HEK293T (cell line): Measurements from ENCODE around the gene LSR.

ENCODE experiments used
- CTCF ChIA-PET: fragments of 350-600 bp; formaldehyde crosslinking; extraction: SDS; loops from one replicate; lab custom pipeline; 2021; ENCODE audit warnings: antibody characterized with exemption, inconsistent platforms; lab: Yijun Ruan, JAX
- POLR2A ChIA-PET: fragments of 350-600 bp; formaldehyde crosslinking; extraction: SDS; loops from one replicate; lab custom pipeline; 2020; ENCODE audit warnings: antibody characterized with exemption, inconsistent platforms; lab: Yijun Ruan, JAX
- DNase-seq: peaks from one replicate; pipeline ENCODE4 v3.0.0; 2012; ENCODE audit warnings: mixed read lengths; ENCODE audit errors: extremely low spot score
- ARNT ChIP-seq: fragments of 450-650 bp; IDR thresholded peaks from 2 replicates; pipeline ENCODE4 v1.6.1; 2017; ENCODE audit warnings: mild to moderate bottlenecking
- BHLHE40 ChIP-seq: fragments of 450-650 bp; IDR thresholded peaks from 2 replicates; pipeline ENCODE4 v1.6.1; 2016; ENCODE audit warnings: mild to moderate bottlenecking, moderate library complexity, borderline replicate concordance
- CTBP1 ChIP-seq: fragments of 450-650 bp; IDR thresholded peaks from 2 replicates; pipeline ENCODE4 v1.6.1; 2016; ENCODE audit warnings: borderline replicate concordance
- ELF4 ChIP-seq: fragments of 450-650 bp; IDR thresholded peaks from 2 replicates; pipeline ENCODE4 v1.6.1; 2017; ENCODE audit warnings: antibody characterized with exemption
- FOXA1 ChIP-seq: fragments of 450-650 bp; IDR thresholded peaks from 2 replicates; pipeline ENCODE4 v1.6.1; 2016; ENCODE audit warnings: mild to moderate bottlenecking
- FOXK2 ChIP-seq: fragments of 450-650 bp; IDR thresholded peaks from 2 replicates; pipeline ENCODE4 v1.6.1; 2016; ENCODE audit warnings: mild to moderate bottlenecking
- FOXM1 ChIP-seq: fragments of 450-650 bp; IDR thresholded peaks from 2 replicates; pipeline ENCODE4 v1.6.1; 2017; ENCODE audit warnings: mild to moderate bottlenecking, borderline replicate concordance
- HDGF ChIP-seq: fragments of 450-650 bp; IDR thresholded peaks from 2 replicates; pipeline ENCODE4 v1.6.1; 2017; ENCODE audit warnings: antibody characterized with exemption, borderline replicate concordance
- L3MBTL2 ChIP-seq: fragments of 450-650 bp; conservative IDR thresholded peaks from 2 replicates; pipeline ENCODE4 v1.6.1; 2016; ENCODE audit warnings: mild to moderate bottlenecking
- LEF1 ChIP-seq: fragments of 450-650 bp; IDR thresholded peaks from 2 replicates; pipeline ENCODE4 v1.6.1; 2017; ENCODE audit warnings: mild to moderate bottlenecking, borderline replicate concordance
- NFRKB ChIP-seq: fragments of 450-650 bp; IDR thresholded peaks from 2 replicates; pipeline ENCODE4 v1.6.1; 2016; ENCODE audit warnings: mild to moderate bottlenecking, moderate library complexity
- SP1 ChIP-seq: fragments of 450-650 bp; IDR thresholded peaks from 2 replicates; pipeline ENCODE4 v1.6.1; 2017
- SUZ12 ChIP-seq: fragments of 450-650 bp; IDR thresholded peaks from 2 replicates; pipeline ENCODE4 v1.6.1; 2016; ENCODE audit warnings: mild to moderate bottlenecking
- TARDBP ChIP-seq: fragments of 450-650 bp; IDR thresholded peaks from 2 replicates; pipeline ENCODE4 v1.6.1; 2016
- ZNF384 ChIP-seq: fragments of 450-650 bp; IDR thresholded peaks from 2 replicates; pipeline ENCODE4 v1.6.1; 2016
- TF ChIP-seq, protein P1 (sequence below): fragments of 450-650 bp; IDR thresholded peaks from 2 replicates; pipeline ENCODE4 v1.6.1; 2016

The LSR gene

DNA sequence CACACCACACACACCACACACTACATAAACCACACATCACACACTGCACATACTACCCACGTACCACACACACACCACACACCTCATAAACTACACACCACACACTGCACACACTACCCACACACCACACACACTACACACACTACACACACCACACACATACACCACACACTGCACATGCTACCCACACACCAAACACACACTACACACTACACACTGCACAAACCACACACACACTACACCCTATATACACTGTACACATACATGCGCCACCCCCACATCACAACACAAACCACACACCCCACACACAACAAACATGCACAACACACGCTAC lies 48.7 kb downstream of the LSR start:
- no peak for DNase-seq
- ChIA-PET CTCF (no interaction called here), POLR2A (no interaction called here)
- TF ChIP-seq BHLHE40 (no peak), FOXM1 (no peak), HDGF (no peak), SUZ12 (no peak), ZNF384 (no peak), FOXK2 (no peak), L3MBTL2 (no peak), FOXA1 (no peak), LEF1 (no peak), ARNT (no peak), TARDBP (no peak), CTBP1 (no peak)
- TF ChIP-seq, protein P1, sequence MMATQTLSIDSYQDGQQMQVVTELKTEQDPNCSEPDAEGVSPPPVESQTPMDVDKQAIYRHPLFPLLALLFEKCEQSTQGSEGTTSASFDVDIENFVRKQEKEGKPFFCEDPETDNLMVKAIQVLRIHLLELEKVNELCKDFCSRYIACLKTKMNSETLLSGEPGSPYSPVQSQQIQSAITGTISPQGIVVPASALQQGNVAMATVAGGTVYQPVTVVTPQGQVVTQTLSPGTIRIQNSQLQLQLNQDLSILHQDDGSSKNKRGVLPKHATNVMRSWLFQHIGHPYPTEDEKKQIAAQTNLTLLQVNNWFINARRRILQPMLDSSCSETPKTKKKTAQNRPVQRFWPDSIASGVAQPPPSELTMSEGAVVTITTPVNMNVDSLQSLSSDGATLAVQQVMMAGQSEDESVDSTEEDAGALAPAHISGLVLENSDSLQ, result no peak

DNA sequence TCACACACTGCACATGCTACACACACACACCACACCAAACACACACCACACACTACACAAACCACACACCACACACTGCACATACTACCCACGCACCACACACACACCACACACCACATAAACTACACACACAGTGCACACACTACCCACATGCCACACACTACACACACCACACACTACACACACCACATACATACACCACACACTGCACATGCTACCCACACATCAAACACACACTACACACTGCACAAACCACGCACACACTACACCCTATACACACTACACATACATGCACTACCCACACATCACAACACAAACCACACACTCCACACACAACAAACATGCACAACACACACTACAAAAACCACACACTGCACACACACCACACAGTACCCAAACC lies 49.1 kb downstream of the LSR start:
- CTCF ChIA-PET, result no interaction called here
- DNase-seq, result no peak
- POLR2A ChIA-PET, result no interaction called here

DNA sequence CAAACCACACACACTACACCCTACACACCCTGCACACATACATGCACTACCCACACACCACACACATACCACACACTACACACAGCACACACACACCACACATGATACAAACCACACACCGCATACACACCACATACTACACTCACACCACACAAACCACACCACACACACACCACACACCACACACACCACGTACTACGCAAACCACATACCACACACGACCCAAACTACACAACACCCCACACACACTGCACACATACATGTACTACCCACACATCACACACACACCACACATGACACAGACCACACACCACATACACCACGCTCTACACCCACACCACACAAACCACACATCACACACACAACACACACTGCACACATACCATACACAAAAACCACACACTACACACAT lies 49.8 kb downstream of the LSR start:
- POLR2A ChIA-PET, result no interaction called here
- DNase-seq, result no peak
- TF ChIP-seq FOXK2, result no peak
- no peak for TF ChIP-seq ZNF384
- TF ChIP-seq ELF4, result no peak
- no peak for TF ChIP-seq FOXA1
- TF ChIP-seq TARDBP, result no peak
- no peak for TF ChIP-seq ARNT
- TF ChIP-seq FOXM1, result no peak
- no peak for TF ChIP-seq SP1
- no peak for TF ChIP-seq LEF1
- TF ChIP-seq L3MBTL2, result no peak
- TF ChIP-seq, protein P1, result no peak
- TF ChIP-seq SUZ12, result no peak
- CTCF ChIA-PET, result no interaction called here

More for the DNA sequence above, 49.1 kb downstream of the LSR start:
- TF ChIP-seq L3MBTL2, result no peak
- no peak for TF ChIP-seq HDGF
- no peak for TF ChIP-seq BHLHE40
- no peak for TF ChIP-seq SUZ12
- TF ChIP-seq NFRKB, result no peak
- TF ChIP-seq, protein P1, result no peak
- TF ChIP-seq FOXM1, result no peak
- no peak for TF ChIP-seq FOXK2
- no peak for TF ChIP-seq LEF1
- TF ChIP-seq ARNT, result no peak
- no peak for TF ChIP-seq SP1
- TF ChIP-seq ELF4, result no peak
- no peak for TF ChIP-seq FOXA1
- no peak for TF ChIP-seq ZNF384
- TF ChIP-seq CTBP1, result no peak
- TF ChIP-seq TARDBP, result no peak

DNA sequence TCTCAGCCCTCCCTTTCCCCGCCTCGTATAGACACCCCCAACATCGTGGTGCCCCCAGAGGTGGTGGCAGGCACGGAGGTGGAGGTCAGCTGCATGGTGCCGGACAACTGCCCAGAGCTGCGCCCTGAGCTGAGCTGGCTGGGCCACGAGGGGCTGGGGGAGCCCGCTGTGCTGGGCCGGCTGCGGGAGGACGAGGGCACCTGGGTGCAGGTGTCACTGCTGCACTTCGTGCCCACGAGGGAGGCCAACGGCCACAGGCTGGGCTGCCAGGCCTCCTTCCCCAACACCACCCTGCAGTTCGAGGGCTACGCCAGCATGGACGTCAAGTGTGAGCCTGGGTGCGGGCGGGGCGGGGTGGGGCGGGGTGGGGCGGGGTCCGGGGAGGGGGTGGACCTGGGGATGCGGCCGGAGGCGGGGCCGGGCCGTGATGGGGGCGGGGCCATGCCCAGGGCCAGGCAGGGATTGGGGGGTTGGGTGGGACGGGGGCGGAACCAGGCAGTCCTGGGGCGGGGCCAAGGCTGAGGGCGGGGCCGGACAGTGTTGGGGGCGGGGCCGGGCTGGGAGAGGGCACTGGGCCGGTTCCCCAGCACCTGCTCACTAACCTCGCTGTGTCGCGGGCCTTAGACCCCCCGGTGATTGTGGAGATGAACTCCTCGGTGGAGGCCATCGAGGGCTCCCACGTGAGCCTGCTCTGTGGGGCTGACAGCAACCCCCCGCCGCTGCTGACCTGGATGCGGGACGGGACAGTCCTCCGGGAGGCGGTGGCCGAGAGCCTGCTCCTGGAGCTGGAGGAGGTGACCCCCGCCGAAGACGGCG lies 50.9 kb downstream of the LSR start:
- DNase-seq, result peak; percentile 97
- POLR2A ChIA-PET, result no interaction called here
- TF ChIP-seq SP1, result no peak
- TF ChIP-seq FOXA1, result no peak
- peak; percentile 56 for TF ChIP-seq L3MBTL2
- CTCF ChIA-PET, result no interaction called here

DNA sequence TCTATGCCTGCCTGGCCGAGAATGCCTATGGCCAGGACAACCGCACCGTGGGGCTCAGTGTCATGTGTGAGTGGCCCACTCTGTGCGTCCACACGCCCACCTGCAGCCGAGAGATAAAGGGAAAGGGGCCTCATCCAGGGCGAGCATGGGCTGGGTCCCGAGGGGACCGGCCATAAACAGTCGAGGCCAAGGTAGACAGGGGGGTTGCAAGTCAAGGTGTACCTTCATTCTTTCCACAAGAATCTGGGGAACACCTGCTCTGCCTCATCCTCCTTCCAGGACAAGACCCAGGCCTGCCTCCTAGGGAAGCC lies 51.5 kb downstream of the LSR start:
- no peak for DNase-seq
- TF ChIP-seq NFRKB (no peak), FOXK2 (no peak), FOXM1 (no peak), HDGF (no peak), LEF1 (no peak), ARNT (no peak), ELF4 (no peak), SP1 (no peak), CTBP1 (no peak), FOXA1 (no peak), SUZ12 (no peak), BHLHE40 (no peak), L3MBTL2 (no peak)
- TF ChIP-seq, protein P1, result no peak
- CTCF ChIA-PET, result no interaction called here
- POLR2A ChIA-PET, result no interaction called here

DNA sequence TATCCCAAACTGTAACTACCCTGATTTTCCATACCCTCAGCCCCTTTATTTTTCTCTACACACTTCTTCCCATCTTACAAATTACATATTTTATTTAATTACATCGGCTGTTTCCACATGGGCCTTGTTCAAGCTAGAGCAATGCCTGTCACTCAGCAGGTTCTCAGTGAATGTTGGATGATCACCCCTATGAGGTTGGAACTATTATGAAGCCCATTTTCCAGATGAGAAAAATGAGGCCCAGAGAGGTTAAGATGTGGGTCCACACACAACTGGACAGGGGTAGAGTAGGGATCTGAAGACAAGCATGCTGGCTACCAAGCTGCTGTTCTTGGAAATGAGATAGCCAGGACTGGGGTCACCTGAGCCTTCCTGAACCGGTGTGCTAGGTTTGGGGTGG lies 53.2 kb downstream of the LSR start:
- no peak for DNase-seq
- no peak for TF ChIP-seq BHLHE40
- ChIA-PET CTCF (no interaction called here), POLR2A (no interaction called here)

DNA sequence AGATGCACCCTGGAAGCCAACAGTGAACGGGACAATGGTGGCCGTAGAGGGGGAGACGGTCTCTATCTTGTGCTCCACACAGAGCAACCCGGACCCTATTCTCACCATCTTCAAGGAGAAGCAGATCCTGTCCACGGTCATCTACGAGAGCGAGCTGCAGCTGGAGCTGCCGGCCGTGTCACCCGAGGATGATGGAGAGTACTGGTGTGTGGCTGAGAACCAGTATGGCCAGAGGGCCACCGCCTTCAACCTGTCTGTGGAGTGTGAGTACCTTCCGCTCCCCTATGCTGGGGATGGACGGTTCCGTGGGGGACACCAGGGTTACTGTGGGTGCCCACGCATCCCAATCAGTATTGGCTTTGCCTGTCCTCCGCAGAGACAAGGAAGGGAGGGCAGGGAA lies 53.6 kb downstream of the LSR start:
- DNase-seq, result no peak
- no peak for TF ChIP-seq FOXM1
- no peak for TF ChIP-seq ZNF384
- POLR2A ChIA-PET, result no interaction called here
- CTCF ChIA-PET, result no interaction called here
